ENCODE data around the gene ZNF385A. TPM values are rescaled to one million over a fixed set of nuclear protein-coding genes. Genes with fewer than 3 reads are reported as not detected.

ZNF385A gene
- total RNA-seq, 1 experiment from 2014 or later = 5.7 TPM

DNA sequence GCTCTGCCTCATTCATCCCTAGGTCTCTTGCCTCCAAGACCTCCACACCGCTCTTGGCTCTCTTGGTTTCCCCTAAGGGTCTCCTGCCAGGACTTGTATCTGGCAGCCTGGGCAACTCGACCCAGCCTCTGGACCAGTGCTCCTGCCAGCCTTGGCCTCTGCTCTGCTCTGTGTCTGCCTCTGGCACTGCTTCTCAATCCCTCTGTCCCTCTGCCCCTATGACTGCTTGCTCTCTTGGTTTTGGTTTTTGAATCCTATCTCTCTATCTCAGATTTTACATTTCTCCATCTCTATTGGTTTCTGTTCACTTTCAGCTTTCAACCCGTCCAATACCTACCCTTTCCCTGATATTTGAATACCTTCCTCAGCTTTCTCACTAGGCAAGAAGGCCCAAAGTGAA is 28.3 kb upstream of the ZNF385A start:
- H3T11ph ChIP-seq (ENCODE audit: low read length) = no peak overlapping the region
- no peak overlapping the region for H3K14ac ChIP-seq (ENCODE audit: insufficient read depth, low read length)
- no peak overlapping the region for H4K8ac ChIP-seq (replicated peaks; ENCODE audit: insufficient read length, low read depth, low read length)
- peaks cover 3% of the 10 kb centered on the region for H3K23me2 ChIP-seq (ENCODE audit: insufficient read length, low read depth, low read length, poor library complexity, severe bottlenecking)
- no peaks in the 10 kb centered on the region for H3K79me2 ChIP-seq (ENCODE audit: insufficient read depth, low read length)
- Mint-ChIP-seq H3K9me3 (no peaks in the 10 kb centered on the region), H3K36me3 (ENCODE audit: insufficient read depth in 1 of 3, low read depth in 3 of 3) (peaks cover 0 to 5% (median 5%) of the 10 kb centered on the region in 3 experiments; a peak in 2 of 7 replicates), H3K4me3 (no peak overlapping the region; a peak in 1 of 5 replicates), H3K4me1 (peaks cover 19 to 20% of the 10 kb centered on the region in 2 experiments), H3K27me3 (ENCODE audit: low read depth) (peaks cover 14% of the 10 kb centered on the region), H3K27ac (peak overlapping the region in 1 of 3 experiments; percentile 73; a peak in 2 of 7 replicates)
- no peak overlapping the region for H3K27ac ChIP-seq (ENCODE audit: insufficient read length, low read depth, low read length)
- H3K18ac ChIP-seq (ENCODE audit: insufficient read length, low read depth, low read length) = no peak overlapping the region
- DNase-seq = no peak
- no peak overlapping the region for H4K91ac ChIP-seq (ENCODE audit: insufficient read length, low read depth, low read length)
- H2AK5ac ChIP-seq (ENCODE audit: insufficient read length, low read length) = no peak overlapping the region
- no peak overlapping the region for H2BK120ac ChIP-seq (ENCODE audit: low read depth, low read length, poor library complexity, severe bottlenecking)
- H3K4me1 ChIP-seq (ENCODE audit: insufficient read depth, low read length) = no peaks in the 10 kb centered on the region
- H3K9me3 ChIP-seq (ENCODE audit: control insufficient read depth, low read depth, low read length) = no peaks in the 10 kb centered on the region
- no peak overlapping the region for H2BK15ac ChIP-seq (ENCODE audit: low read depth, low read length)
- H3K56ac ChIP-seq (ENCODE audit: insufficient read length, low read depth, low read length) = no peak overlapping the region
- no peak overlapping the region for H3K4ac ChIP-seq (ENCODE audit: low read depth, low read length)
- H3K9ac ChIP-seq (ENCODE audit: extremely low read depth, insufficient read length, low read length) = no peak overlapping the region
- no peaks in the 10 kb centered on the region; the same call in 1 of the 2 replicates for H3K27me3 ChIP-seq (ENCODE audit: insufficient read depth, low read length)
- TF ChIP-seq, protein P1, sequence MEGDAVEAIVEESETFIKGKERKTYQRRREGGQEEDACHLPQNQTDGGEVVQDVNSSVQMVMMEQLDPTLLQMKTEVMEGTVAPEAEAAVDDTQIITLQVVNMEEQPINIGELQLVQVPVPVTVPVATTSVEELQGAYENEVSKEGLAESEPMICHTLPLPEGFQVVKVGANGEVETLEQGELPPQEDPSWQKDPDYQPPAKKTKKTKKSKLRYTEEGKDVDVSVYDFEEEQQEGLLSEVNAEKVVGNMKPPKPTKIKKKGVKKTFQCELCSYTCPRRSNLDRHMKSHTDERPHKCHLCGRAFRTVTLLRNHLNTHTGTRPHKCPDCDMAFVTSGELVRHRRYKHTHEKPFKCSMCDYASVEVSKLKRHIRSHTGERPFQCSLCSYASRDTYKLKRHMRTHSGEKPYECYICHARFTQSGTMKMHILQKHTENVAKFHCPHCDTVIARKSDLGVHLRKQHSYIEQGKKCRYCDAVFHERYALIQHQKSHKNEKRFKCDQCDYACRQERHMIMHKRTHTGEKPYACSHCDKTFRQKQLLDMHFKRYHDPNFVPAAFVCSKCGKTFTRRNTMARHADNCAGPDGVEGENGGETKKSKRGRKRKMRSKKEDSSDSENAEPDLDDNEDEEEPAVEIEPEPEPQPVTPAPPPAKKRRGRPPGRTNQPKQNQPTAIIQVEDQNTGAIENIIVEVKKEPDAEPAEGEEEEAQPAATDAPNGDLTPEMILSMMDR (conservative IDR thresholded peaks at IDR 0.05) = no peak
- H4K5ac ChIP-seq (ENCODE audit: insufficient read length, low read depth, low read length) = no peak overlapping the region
- no peaks in the 10 kb centered on the region for H3K79me1 ChIP-seq (ENCODE audit: insufficient read depth, low read depth, low read length, poor library complexity, severe bottlenecking)
- no peak overlapping the region for H2BK20ac ChIP-seq (ENCODE audit: low read depth, low read length, poor library complexity, severe bottlenecking)
- no peak overlapping the region for H2BK5ac ChIP-seq (ENCODE audit: insufficient read length, low read length)
- no peak overlapping the region for H2AFZ ChIP-seq (ENCODE audit: low read length)
- no peak overlapping the region for H3K23ac ChIP-seq (ENCODE audit: insufficient read length, low read depth, low read length)
- no peak overlapping the region for H2BK12ac ChIP-seq (ENCODE audit: insufficient read length, low read depth, low read length)
- no peak overlapping the region for H3K4me2 ChIP-seq (ENCODE audit: insufficient read depth, insufficient read length, low read length)
- WGBS (ENCODE audit: extremely low coverage, insufficient read length, low lambda C conversion rate) = no CpG with 5 or more reads among the region's 3 CpGs
- H4K20me1 ChIP-seq (ENCODE audit: control insufficient read depth, insufficient read depth, insufficient read length) = no peaks in the 10 kb centered on the region
